NCI-H510A (cell line): ENCODE measurements around the gene KAT6B.

Experiments used
- DNase-seq: peaks from one replicate; lab custom pipeline; 2025; lab: John Stamatoyannopoulos, UW

KAT6B gene

DNA sequence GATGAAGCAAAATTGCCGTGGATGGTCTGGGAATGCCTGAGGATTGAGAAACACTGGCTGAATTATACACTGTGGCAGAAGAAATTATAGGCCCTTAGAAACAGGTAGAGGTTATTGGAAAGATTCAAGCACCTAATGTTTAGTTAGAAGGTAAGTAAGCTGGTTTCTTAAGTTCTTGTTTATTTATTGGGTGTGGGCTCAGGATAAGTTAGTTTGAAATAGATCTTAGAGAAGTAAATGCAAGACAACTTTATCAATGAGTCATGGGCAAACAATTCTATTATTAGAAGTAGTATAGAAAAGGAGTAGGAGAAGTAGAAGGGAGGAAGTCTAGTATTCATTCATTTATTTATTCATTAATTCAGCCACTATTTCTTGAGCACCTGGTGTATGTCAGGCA, 96.5 kb downstream of the KAT6B start:
- no peak for DNase-seq

GRCh38 chr10:74923556-74923955, 97.2 kb downstream of the KAT6B start:
- DNase-seq, result no peak

- no peak for DNase-seq
These were observed 98.0 kb downstream of the KAT6B start for GRCh38 chr10:74924251-74924963.

DNA sequence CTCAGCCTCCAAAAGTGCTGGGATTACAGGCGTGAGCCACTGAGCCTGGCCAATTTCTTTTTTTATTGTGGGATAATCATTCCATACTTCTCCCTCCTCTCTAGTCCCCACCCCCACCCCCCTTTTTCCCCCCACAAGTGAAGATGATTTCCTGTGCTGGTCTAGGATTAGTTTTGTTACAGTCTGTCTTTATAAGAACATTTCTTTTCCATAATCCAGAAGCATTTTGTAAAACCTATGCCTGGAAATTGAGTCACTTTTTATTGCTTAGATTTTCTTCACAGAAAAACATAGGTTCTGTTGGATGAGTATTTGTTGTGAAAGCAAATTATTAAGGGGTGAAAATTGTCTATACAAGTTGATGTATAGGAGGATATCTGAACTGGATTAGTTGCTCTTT, 98.9 kb downstream of the KAT6B start:
- DNase-seq, result no peak

DNA sequence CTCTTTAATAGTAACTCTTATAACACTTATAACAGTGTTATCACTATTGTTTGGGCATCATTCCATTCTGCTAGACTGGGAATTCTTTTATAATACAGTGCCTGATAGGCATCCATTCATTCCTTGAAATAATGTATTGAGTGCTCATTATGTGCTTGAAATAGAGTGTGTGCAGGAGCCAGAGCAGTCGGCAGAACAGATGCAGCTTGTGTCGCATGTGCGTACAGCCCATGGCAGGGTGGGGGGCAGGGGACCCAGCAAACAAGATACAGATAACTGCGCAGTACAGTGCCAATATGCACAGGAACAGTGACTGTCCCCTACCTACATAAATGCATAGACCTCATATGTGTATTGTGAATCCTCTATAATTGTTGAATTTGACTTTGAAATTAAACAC, 99.3 kb downstream of the KAT6B start:
- DNase-seq, result no peak

- DNase-seq, result no peak
These were observed 100.6 kb downstream of the KAT6B start for GRCh38 chr10:74926791-74927585.

GRCh38 chr10:74927701-74928100, 101.3 kb downstream of the KAT6B start:
- DNase-seq, result no peak

DNA sequence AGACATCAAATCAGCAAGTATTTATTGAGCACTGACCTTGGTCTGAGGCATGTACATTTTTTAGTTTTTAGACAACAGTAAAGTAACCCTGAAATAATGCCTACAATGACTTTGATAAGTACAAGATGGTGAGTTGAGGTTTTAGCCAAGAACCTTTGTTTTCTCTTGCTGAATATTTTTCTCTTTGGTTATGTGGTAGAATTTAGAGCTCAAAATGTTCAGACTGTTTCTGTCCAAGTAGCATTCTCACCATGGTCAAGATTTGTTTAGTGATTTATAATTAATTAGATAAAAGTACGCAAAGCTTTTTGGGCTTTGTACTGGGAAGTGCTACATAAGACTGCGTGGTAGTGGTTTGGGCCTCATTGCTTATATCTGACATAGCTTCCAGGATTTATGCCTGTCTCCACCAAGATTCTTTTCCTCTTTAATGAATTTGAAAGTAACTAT, 102.4 kb downstream of the KAT6B start:
- DNase-seq, result no peak

- no peak for DNase-seq
These were observed 102.8 kb downstream of the KAT6B start for GRCh38 chr10:74929197-74929596.

DNA sequence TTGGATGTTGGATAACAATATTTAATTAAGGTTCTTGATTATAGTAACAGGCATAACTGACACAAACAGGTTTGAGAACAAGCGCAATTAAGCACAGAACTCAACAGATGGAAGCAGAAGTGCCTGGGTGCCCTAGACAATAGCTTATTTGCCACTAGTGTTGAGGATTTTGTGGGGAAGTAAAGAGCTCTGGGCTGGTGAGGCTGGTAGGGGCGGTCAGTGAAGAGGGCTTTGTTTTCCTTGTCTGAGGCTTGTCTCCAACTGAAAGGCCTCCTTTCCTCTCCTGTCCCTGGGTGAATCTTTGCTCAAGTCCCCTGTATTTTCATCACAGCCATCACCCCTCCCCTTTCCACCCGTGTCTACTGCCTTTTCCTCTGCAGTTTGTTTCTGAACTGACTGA, 104.6 kb downstream of the KAT6B start:
- DNase-seq, result no peak

GRCh38 chr10:74932648-74933047, 106.2 kb downstream of the KAT6B start:
- peak; percentile 23 for DNase-seq

DNA sequence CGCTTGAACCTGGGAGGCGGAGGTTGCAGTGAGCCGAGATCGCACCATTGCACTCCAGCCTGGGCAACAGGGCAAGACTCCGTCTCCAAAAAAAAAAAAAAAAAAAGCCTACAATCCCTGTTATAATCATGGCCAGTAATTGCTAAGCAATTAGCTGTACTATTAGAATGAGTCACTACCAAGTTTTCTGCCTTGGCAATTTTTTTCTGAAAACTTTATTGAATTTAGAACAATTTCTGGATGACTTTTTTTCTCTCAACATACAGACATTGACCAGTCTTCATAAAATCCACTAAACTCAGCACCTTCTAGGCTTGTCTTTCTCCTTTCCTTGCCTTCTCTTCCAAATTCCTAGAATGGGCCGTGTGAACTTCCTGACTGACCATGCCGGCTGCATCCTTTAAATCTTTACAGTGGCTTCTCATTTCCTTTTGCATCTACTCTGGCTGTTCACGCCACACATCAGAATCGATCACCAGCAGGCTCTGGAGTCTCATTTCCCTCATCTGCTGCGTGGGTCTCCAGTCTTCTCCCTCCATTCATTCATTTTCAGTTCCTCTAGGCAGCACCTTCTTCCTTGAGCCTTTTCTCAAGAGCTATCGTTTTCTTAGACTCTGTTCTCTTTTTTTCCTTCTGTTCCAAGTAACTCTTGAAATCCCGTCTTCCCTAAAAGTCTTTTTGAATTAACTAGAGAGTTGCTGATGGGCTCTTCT, 107.9 kb downstream of the KAT6B start:
- DNase-seq, result no peak

- no peak for DNase-seq
These were observed 110.3 kb downstream of the KAT6B start for GRCh38 chr10:74936577-74937265.

GRCh38 chr10:74937266-74937856, 111.0 kb downstream of the KAT6B start:
- DNase-seq, result no peak

GRCh38 chr10:74944205-74944604, 117.8 kb downstream of the KAT6B start:
- DNase-seq, result no peak

DNA sequence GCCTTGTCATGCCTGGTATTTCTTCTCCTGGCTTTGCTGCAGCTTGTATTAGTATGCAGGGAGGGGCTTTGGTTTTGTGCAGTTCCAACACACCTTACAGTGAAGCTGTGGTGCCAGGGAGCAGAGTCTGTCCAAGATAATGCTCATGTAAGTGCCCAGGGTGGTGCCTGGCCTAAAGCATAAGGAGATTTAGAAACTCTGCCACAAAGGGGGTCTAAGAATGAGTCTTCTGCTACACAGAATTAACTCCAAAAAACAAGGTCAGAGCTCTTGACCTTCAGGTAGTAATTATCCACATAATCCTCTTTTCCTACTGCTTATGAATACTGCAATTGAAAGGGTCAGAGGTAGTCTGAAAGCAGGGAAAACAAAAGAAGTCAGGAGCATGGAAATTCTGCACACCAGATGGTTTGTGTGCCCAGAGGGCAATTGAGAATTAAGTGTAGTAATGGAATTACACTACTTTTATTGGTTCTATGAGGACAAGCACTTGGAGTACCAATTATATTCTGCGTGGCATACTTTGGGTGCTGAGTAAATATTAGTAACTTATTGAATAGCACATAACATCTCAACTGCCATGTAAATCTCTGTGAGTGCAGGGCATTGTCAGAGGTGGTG, 121.5 kb downstream of the KAT6B start:
- DNase-seq, result peak; percentile 60

DNA sequence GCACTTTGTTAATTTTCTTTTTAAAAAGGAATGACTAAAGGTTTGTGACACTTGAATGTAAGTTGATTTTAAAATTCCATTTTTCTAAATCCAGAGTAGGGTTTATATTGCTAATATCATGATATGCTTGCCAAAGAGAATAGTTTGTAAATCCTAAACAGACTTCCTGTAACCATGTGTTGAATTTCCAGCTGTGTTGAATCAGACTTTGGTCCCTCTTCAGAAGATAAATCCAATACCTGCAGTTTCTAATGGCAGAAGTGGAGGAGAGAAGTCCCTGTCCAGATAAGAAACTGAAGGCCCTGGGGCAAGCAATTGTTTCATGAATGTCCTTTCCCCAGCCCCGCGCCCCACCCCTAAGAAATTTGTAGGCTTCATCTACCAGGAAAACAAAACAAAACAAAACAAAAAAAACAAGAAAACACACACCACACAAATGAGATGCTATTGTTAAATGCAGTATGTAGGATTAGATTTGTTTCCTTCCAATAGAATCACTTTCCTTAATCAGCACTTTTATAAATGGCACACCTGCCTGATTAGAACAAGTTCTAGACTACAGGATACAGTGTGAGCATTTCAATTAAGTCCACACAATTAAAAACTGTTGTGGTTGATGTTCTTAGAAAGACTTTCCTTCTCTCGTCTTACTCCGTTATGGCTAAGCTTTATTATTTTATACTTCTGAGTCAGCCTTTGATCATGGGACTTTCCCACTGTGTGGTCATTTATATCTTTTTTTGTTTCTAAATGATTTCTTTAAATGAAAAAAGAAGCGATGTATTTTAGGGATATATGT, 122.8 kb downstream of the KAT6B start:
- DNase-seq, result no peak

GRCh38 chr10:74949843-74950765, 123.7 kb downstream of the KAT6B start:
- DNase-seq, result no peak

DNA sequence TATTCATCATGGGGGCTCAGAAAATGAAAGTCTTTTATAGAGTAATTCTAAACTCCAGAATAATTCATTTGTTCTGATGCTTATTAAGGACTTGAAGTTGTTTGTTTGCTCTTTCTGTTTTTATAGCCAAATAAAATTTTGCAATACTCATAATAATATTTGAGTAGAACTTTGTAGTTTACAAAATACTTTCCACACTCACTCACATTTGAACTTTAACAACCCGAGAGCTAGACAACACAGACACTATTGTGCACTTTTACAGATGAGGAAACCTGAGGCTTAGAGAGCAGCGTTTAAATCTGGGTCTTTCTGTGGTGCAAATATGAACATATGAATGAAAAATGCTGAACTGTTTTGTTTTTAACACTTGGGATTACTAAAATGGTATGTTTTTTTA, 126.8 kb downstream of the KAT6B start:
- no peak for DNase-seq
